K562 (cell line): ENCODE data around the gene KASH5. TPM values are rescaled to one million over a fixed set of nuclear protein-coding genes. Genes with fewer than 3 reads are reported as not detected.

ENCODE experiments used
- CBFA2T2 ChIP-seq: fragments of 450-650 bp; conservative IDR thresholded peaks from 2 replicates; pipeline ENCODE4 v1.6.1; 2017; ENCODE audit warnings: mild to moderate bottlenecking
- CREM ChIP-seq: IDR thresholded peaks from 2 replicates; pipeline ENCODE4 v1.6.1; 2014; ENCODE audit warnings: antibody characterized with exemption, low read depth
- FOXK2 ChIP-seq, 2 experiments: fragments of 450-650 bp; IDR thresholded peaks in 1 of 2; conservative IDR thresholded peaks in 1 of 2; 2 replicates each; pipeline ENCODE4 v1.6.1; 2016; ENCODE audit warnings: low read depth in 2 of 2, mild to moderate bottlenecking in 1 of 2
- HIVEP1 ChIP-seq: fragments of 250-450 bp; sonication (Bioruptor Pico); IDR thresholded peaks from 2 replicates; pipeline ENCODE4 v1.4.0; 2020; ENCODE audit warnings: mild to moderate bottlenecking
- HOXB6 ChIP-seq: fragments of 250-450 bp; sonication (Bioruptor Pico); IDR thresholded peaks from 2 replicates; pipeline ENCODE4 v1.5.1; 2022; ENCODE audit warnings: mild to moderate bottlenecking, borderline replicate concordance
- HSF4 ChIP-seq: fragments of 250-450 bp; sonication (Bioruptor Pico); IDR thresholded peaks from 2 replicates; pipeline ENCODE4 v2.1.2; 2022; ENCODE audit warnings: mild to moderate bottlenecking, moderate library complexity, borderline replicate concordance
- RAD51 ChIP-seq: fragments of 450-650 bp; IDR thresholded peaks from 2 replicates; pipeline ENCODE4 v1.7.1; 2016; ENCODE audit warnings: low read depth, mild to moderate bottlenecking, borderline replicate concordance
- SIN3A ChIP-seq, 2 experiments: fragments of 150-350 bp in 1 of 2; IDR thresholded peaks; 2 replicates each; pipeline ENCODE4 v1.6.1; 2011 to 2016; ENCODE audit warnings: borderline replicate concordance in 2 of 2, low read depth in 2 of 2, low read length in 2 of 2, mild to moderate bottlenecking in 2 of 2, moderate library complexity in 2 of 2; ENCODE audit not compliant: control insufficient read depth in 1 of 2
- SOX6 ChIP-seq: fragments of 450-650 bp; IDR thresholded peaks from 2 replicates; pipeline ENCODE4 v1.6.1; 2014; ENCODE audit warnings: mild to moderate bottlenecking
- TAF7 ChIP-seq: fragments of 450-650 bp; IDR thresholded peaks from 2 replicates; pipeline ENCODE4 v1.6.1; 2016; ENCODE audit warnings: missing genetic modification characterization, missing compliant biosample characterization
- TOE1 ChIP-seq, 2 experiments: fragments of 450-650 bp in 1 of 2; sonication (generic) in 1 of 2; formaldehyde crosslinking in 1 of 2; IDR thresholded peaks; 2 replicates each; pipeline versions ENCODE4 v1.7.1 to v1.8.0; 2016 to 2022; ENCODE audit warnings: borderline replicate concordance in 2 of 2, mild to moderate bottlenecking in 2 of 2, antibody characterized with exemption in 1 of 2, inconsistent platforms in 1 of 2, low read depth in 1 of 2, missing genetic modification reagents in 1 of 2, moderate library complexity in 1 of 2
- YY1 ChIP-seq, 3 experiments: IDR thresholded peaks; 2 replicates each; pipeline ENCODE4 v1.6.1; 2011; ENCODE audit warnings: low read length in 2 of 3, mild to moderate bottlenecking in 2 of 3, moderate library complexity in 2 of 3, borderline replicate concordance in 1 of 3, control low read depth in 1 of 3, low read depth in 1 of 3; ENCODE audit not compliant: insufficient read depth in 3 of 3, insufficient replicate concordance in 2 of 3, control insufficient read depth in 1 of 3, insufficient read length in 1 of 3; ENCODE audit errors: extremely low read depth in 1 of 3
- polyA plus RNA-seq, 8 experiments: library from polyadenylated mRNA; depleted of rRNA in 4 of 8; stranded (reverse) in 5 of 8; unstranded in 3 of 8; fragments of >200 nt; fragmentation: Nextera tagmentation in 2 of 8; fragmentation: Illumina TruSeq in 1 of 8; extraction: Ambion mirVana in 2 of 8; extraction: Trizol in 1 of 8; gene quantifications; 2 replicates each; pipeline versions ENCODE4 v1.2.1 to v1.2.3, GENCODE V29; 2011 to 2014; ENCODE audit warnings: inconsistent platforms in 1 of 8, missing spikeins in 1 of 8
- total RNA-seq, 7 experiments: library from RNA; depleted of rRNA in 6 of 7; stranded (reverse); fragments of >200 nt in 6 of 7; fragmentation: Illumina TruSeq in 2 of 7; extraction: Trizol in 2 of 7; gene quantifications; 2 replicates each; pipeline versions ENCODE4 v1.2.1 to v1.2.3, GENCODE V29; 2011 to 2021; ENCODE audit warnings: low replicate concordance in 1 of 7
- TF ChIP-seq, protein P1 (sequence below): sonication (generic); formaldehyde crosslinking; IDR thresholded peaks from 2 replicates; pipeline ENCODE4 v1.5.0; 2020; ENCODE audit warnings: missing genetic modification reagents
- TF ChIP-seq, protein P2 (sequence below): fragments of 200-800 bp; sonication (Bioruptor generic); IDR thresholded peaks from 2 replicates; pipeline ENCODE4 v1.6.1; 2017; ENCODE audit warnings: missing genetic modification characterization, missing compliant biosample characterization
- TF ChIP-seq, protein P3 (sequence below): sonication (generic); formaldehyde crosslinking; IDR thresholded peaks from 2 replicates; pipeline ENCODE4 v1.9.0; 2022; ENCODE audit warnings: mild to moderate bottlenecking, missing genetic modification reagents
- TF ChIP-seq, protein P4 (sequence below), 2 experiments: fragments of 450-650 bp; IDR thresholded peaks; 2 replicates each; pipeline ENCODE4 v1.6.1; 2018; ENCODE audit warnings: mild to moderate bottlenecking in 2 of 2, low read depth in 1 of 2; ENCODE audit not compliant: partially characterized antibody in 2 of 2

KASH5 gene
- total and polyA plus RNA-seq, 9 of the 15 experiments (the other 6 are each of a cell fraction or from before 2014, with no cell fraction given): 0.07 to 0.84 (median 0.34) TPM; not detected in 1

DNA sequence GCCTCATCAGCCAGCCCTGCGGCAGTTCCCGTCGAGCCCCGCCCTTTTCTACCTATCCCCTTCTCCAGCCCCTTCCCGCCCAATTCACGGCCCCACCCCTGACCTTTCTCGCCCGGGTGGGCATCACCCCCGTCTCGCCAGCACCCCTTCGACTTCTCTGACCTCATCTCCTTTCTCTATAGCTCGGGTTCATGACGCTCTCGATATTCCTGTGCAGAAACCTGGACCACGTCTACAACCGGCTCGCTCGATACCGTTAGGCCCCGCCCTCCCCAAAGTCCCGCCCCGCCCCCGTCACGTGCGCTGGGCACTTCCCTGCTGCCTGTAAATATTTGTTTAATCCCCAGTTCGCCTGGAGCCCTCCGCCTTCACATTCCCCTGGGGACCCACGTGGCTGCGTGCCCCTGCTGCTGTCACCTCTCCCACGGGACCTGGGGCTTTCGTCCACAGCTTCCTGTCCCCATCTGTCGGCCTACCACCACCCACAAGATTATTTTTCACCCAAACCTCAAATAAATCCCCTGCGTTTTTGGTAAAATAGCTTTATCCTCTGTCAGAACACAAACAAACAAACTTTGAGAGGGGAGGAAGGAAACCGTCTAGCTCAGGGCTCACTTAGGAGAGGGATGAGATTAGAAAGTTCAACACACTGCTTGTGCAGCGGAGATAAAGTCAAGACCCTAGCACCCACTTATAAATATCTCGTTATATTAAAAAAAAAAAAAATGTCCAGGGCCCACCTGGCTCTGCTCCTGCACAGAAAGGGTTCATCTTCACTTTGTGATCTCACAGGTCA lies 47.8 kb upstream of the KASH5 start (continued):
- TF ChIP-seq SIN3A (IDR thresholded peaks at IDR 0.05; ENCODE audit: borderline replicate concordance in 2 of 2, control insufficient read depth in 1 of 2, low read depth in 2 of 2, low read length in 2 of 2): peak in 1 of 2 experiments; percentile 49; a peak in 1 of 4 replicates
- peak; percentile 82 for TF ChIP-seq RAD51
- TF ChIP-seq, protein P1, sequence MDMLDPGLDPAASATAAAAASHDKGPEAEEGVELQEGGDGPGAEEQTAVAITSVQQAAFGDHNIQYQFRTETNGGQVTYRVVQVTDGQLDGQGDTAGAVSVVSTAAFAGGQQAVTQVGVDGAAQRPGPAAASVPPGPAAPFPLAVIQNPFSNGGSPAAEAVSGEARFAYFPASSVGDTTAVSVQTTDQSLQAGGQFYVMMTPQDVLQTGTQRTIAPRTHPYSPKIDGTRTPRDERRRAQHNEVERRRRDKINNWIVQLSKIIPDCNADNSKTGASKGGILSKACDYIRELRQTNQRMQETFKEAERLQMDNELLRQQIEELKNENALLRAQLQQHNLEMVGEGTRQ: peak; percentile 89
- TF ChIP-seq CREM: 0 out of 2 replicates have a peak, but pooled peaks have one; percentile 28
- no peak for TF ChIP-seq SOX6
- TF ChIP-seq YY1 (IDR thresholded peaks at IDR 0.05; ENCODE audit: borderline replicate concordance in 1 of 3, control insufficient read depth in 1 of 3, extremely low read depth in 1 of 3, insufficient read depth in 3 of 3, insufficient read length in 1 of 3, insufficient replicate concordance in 2 of 3, low read depth in 1 of 3, low read length in 2 of 3): no peak
- no peak for TF ChIP-seq HOXB6 (CRISPR knock-in tag)
- TF ChIP-seq TAF7: no peak
- 0 out of 2 replicates have a peak, but pooled peaks have one; percentile 24 for TF ChIP-seq TOE1 (IDR thresholded peaks at IDR 0.05; ENCODE audit: borderline replicate concordance)
- no peak for TF ChIP-seq TOE1 (CRISPR knock-in tag; IDR thresholded peaks at IDR 0.05; ENCODE audit: borderline replicate concordance, low read depth)
- no peak for TF ChIP-seq HIVEP1
- TF ChIP-seq CBFA2T2: 0 out of 2 replicates have a peak, but pooled peaks have one; percentile 11
- TF ChIP-seq FOXK2 (conservative IDR thresholded peaks at IDR 0.05 in 1 of 2, IDR thresholded peaks at IDR 0.05 in 1 of 2; ENCODE audit: low read depth in 2 of 2): 0 out of 4 replicates have a peak, but pooled peaks of 1 of the 2 experiments have one; percentile 22
- TF ChIP-seq, protein P2, sequence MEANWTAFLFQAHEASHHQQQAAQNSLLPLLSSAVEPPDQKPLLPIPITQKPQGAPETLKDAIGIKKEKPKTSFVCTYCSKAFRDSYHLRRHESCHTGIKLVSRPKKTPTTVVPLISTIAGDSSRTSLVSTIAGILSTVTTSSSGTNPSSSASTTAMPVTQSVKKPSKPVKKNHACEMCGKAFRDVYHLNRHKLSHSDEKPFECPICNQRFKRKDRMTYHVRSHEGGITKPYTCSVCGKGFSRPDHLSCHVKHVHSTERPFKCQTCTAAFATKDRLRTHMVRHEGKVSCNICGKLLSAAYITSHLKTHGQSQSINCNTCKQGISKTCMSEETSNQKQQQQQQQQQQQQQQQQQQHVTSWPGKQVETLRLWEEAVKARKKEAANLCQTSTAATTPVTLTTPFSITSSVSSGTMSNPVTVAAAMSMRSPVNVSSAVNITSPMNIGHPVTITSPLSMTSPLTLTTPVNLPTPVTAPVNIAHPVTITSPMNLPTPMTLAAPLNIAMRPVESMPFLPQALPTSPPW (CRISPR knock-in tag): 0 out of 2 replicates have a peak, but pooled peaks have one; percentile 10
- TF ChIP-seq, protein P3, sequence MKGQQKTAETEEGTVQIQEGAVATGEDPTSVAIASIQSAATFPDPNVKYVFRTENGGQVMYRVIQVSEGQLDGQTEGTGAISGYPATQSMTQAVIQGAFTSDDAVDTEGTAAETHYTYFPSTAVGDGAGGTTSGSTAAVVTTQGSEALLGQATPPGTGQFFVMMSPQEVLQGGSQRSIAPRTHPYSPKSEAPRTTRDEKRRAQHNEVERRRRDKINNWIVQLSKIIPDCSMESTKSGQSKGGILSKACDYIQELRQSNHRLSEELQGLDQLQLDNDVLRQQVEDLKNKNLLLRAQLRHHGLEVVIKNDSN (CRISPR knock-in tag): peak; percentile 62
- TF ChIP-seq HSF4 (CRISPR knock-in tag): no peak
- TF ChIP-seq, protein P4, sequence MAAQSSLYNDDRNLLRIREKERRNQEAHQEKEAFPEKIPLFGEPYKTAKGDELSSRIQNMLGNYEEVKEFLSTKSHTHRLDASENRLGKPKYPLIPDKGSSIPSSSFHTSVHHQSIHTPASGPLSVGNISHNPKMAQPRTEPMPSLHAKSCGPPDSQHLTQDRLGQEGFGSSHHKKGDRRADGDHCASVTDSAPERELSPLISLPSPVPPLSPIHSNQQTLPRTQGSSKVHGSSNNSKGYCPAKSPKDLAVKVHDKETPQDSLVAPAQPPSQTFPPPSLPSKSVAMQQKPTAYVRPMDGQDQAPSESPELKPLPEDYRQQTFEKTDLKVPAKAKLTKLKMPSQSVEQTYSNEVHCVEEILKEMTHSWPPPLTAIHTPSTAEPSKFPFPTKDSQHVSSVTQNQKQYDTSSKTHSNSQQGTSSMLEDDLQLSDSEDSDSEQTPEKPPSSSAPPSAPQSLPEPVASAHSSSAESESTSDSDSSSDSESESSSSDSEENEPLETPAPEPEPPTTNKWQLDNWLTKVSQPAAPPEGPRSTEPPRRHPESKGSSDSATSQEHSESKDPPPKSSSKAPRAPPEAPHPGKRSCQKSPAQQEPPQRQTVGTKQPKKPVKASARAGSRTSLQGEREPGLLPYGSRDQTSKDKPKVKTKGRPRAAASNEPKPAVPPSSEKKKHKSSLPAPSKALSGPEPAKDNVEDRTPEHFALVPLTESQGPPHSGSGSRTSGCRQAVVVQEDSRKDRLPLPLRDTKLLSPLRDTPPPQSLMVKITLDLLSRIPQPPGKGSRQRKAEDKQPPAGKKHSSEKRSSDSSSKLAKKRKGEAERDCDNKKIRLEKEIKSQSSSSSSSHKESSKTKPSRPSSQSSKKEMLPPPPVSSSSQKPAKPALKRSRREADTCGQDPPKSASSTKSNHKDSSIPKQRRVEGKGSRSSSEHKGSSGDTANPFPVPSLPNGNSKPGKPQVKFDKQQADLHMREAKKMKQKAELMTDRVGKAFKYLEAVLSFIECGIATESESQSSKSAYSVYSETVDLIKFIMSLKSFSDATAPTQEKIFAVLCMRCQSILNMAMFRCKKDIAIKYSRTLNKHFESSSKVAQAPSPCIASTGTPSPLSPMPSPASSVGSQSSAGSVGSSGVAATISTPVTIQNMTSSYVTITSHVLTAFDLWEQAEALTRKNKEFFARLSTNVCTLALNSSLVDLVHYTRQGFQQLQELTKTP (IDR thresholded peaks at IDR 0.05; ENCODE audit: low read depth in 1 of 2, partially characterized antibody in 2 of 2): no peak
